ENCODE data around the gene MAP3K9. TPM values are rescaled to one million over a fixed set of nuclear protein-coding genes. Genes with fewer than 3 reads are reported as not detected.

Gene MAP3K9
- total and polyA plus RNA-seq, 8 donors: 2.1 to 7.6 (median 4.9) TPM

- Histone ChIP-seq H3K4me3 (no peak overlapping the region), H3K36me3 (no peaks in the 10 kb centered on the region), H3K27ac (no peak overlapping the region), H3K4me1 (peaks cover 0 to 4% (median 0%) of the 10 kb centered on the region in 3 donors), H3K27me3 (no peaks in the 10 kb centered on the region), H3K9me3 (no peaks in the 10 kb centered on the region)
- FAIRE-seq (no peak), DNase-seq (no peak), ATAC-seq (no peak)
- intact Hi-C loops (cut with DNase I): no loop called here
- WGBS, 2 donors: 85 to 94% methylated on average over 2 of the region's 2 CpGs
- TF ChIP-seq CTCF (IDR thresholded peaks at IDR 0.05): no peak
These were observed 24.4 kb downstream of the MAP3K9 start for GRCh38 chr14:70784886-70785285.

- ATAC-seq (no peak), FAIRE-seq (no peak), DNase-seq (no peak)
- Histone ChIP-seq H3K27me3 (no peaks in the 10 kb centered on the region), H3K36me3 (no peaks in the 10 kb centered on the region), H3K9me3 (no peaks in the 10 kb centered on the region), H3K27ac (no peak overlapping the region), H3K4me1 (peaks cover 0 to 4% (median 0%) of the 10 kb centered on the region in 3 donors), H3K4me3 (no peak overlapping the region)
- 92% methylated on average over 2 of the region's 2 CpGs for WGBS, 2 donors
- no peak for TF ChIP-seq CTCF (IDR thresholded peaks at IDR 0.05)
- intact Hi-C loops (cut with DNase I): no loop called here
These were observed 27.0 kb downstream of the MAP3K9 start for GRCh38 chr14:70782361-70782760.

GRCh38 chr14:70780396-70781075 is 28.8 kb downstream of the MAP3K9 start:
- ATAC-seq (peak in 3 of 4 donors; percentile 42 to 62 (median 54)), FAIRE-seq (no peak), DNase-seq (peak in 1 of 6 donors; percentile 23)
- H3K9me3 ChIP-seq: no peaks in the 10 kb centered on the region
- H3K4me3 ChIP-seq: no peak overlapping the region
- H3K4me1 ChIP-seq: peaks cover 0 to 4% (median 0%) of the 10 kb centered on the region in 3 donors
- WGBS, 2 donors: 42 to 43% methylated on average over 9 of the region's 9 CpGs
- intact Hi-C loops (cut with DNase I): no loop called here
- H3K27me3 ChIP-seq: no peaks in the 10 kb centered on the region
- TF ChIP-seq CTCF (IDR thresholded peaks at IDR 0.05): no peak
- H3K27ac ChIP-seq: no peak overlapping the region
- no peaks in the 10 kb centered on the region for H3K36me3 ChIP-seq

GRCh38 chr14:70779667-70780066 is 29.6 kb downstream of the MAP3K9 start:
- H3K27ac ChIP-seq: no peak overlapping the region
- 74 to 77% methylated on average over 4 of the region's 4 CpGs for WGBS, 2 donors
- no peaks in the 10 kb centered on the region for H3K27me3 ChIP-seq
- peaks cover 0 to 4% (median 0%) of the 10 kb centered on the region in 3 donors for H3K4me1 ChIP-seq
- H3K36me3 ChIP-seq: no peaks in the 10 kb centered on the region
- DNase-seq (no peak), FAIRE-seq (no peak), ATAC-seq (peak in 1 of 4 donors; percentile 16)
- intact Hi-C loops (cut with DNase I): no loop called here
- no peaks in the 10 kb centered on the region for H3K9me3 ChIP-seq
- H3K4me3 ChIP-seq: no peak overlapping the region
- TF ChIP-seq CTCF (IDR thresholded peaks at IDR 0.05): no peak

GRCh38 chr14:70776197-70776596 is 33.1 kb downstream of the MAP3K9 start:
- Histone ChIP-seq H3K36me3 (no peaks in the 10 kb centered on the region), H3K27me3 (no peaks in the 10 kb centered on the region), H3K4me1 (peaks cover 0 to 4% (median 0%) of the 10 kb centered on the region in 3 donors), H3K4me3 (no peak overlapping the region), H3K9me3 (no peaks in the 10 kb centered on the region), H3K27ac (no peak overlapping the region)
- TF ChIP-seq CTCF (IDR thresholded peaks at IDR 0.05): no peak
- 95 to 97% methylated on average over 2 of the region's 2 CpGs for WGBS, 2 donors
- DNase-seq (no peak), FAIRE-seq (no peak), ATAC-seq (no peak)
- intact Hi-C loops (cut with DNase I): no loop called here

Data from pancreas (tissue), 10 donors.